ENCODE measurements around the gene PRAMEF11. TPM values are rescaled to one million over a fixed set of nuclear protein-coding genes. Genes with fewer than 3 reads are reported as not detected.

PRAMEF11 gene
- total RNA-seq, 2 donors from 2014 or later = not detected

- H3K36me3 ChIP-seq = no peaks in the 10 kb centered on the region
- no peaks in the 10 kb centered on the region for H3K4me1 ChIP-seq
- no peak for TF ChIP-seq CTCF (IDR thresholded peaks at IDR 0.05)
- H3K9me3 ChIP-seq = peaks cover 0 to 6% of the 10 kb centered on the region in 2 donors
- no peak overlapping the region for H3K4me3 ChIP-seq
- DNase-seq (ENCODE audit: low spot score) = no peak
- H3K27me3 ChIP-seq = no peaks in the 10 kb centered on the region
- no peak overlapping the region for H3K27ac ChIP-seq
Measured at GRCh38 chr1:12778907-12779306, 52.3 kb downstream of the PRAMEF11 start.

- Histone ChIP-seq H3K4me3 (no peak overlapping the region), H3K4me1 (no peaks in the 10 kb centered on the region), H3K27ac (no peak overlapping the region), H3K9me3 (peaks cover 0 to under 1% of the 10 kb centered on the region in 2 donors), H3K36me3 (no peaks in the 10 kb centered on the region), H3K27me3 (no peaks in the 10 kb centered on the region)
- DNase-seq (ENCODE audit: low spot score) = peak; percentile 16
- no peak for TF ChIP-seq CTCF (IDR thresholded peaks at IDR 0.05)
Measured at GRCh38 chr1:12778061-12778460, 53.1 kb downstream of the PRAMEF11 start.

- DNase-seq (ENCODE audit: low spot score) = peak; percentile 48
- Histone ChIP-seq H3K36me3 (no peaks in the 10 kb centered on the region), H3K9me3 (no peaks in the 10 kb centered on the region), H3K4me1 (no peaks in the 10 kb centered on the region), H3K27ac (no peak overlapping the region), H3K27me3 (no peaks in the 10 kb centered on the region), H3K4me3 (no peak overlapping the region)
- no peak for TF ChIP-seq CTCF (IDR thresholded peaks at IDR 0.05)
Measured at GRCh38 chr1:12776801-12777557, 54.2 kb downstream of the PRAMEF11 start.

- Histone ChIP-seq H3K9me3 (no peaks in the 10 kb centered on the region), H3K27me3 (no peaks in the 10 kb centered on the region), H3K4me3 (no peak overlapping the region), H3K27ac (no peak overlapping the region), H3K4me1 (no peaks in the 10 kb centered on the region), H3K36me3 (no peaks in the 10 kb centered on the region)
- peak; percentile 38 for DNase-seq (ENCODE audit: low spot score)
- no peak for TF ChIP-seq CTCF (IDR thresholded peaks at IDR 0.05)
Measured at GRCh38 chr1:12775443-12775842, 55.8 kb downstream of the PRAMEF11 start.

- H3K4me3 ChIP-seq = no peak overlapping the region
- H3K27ac ChIP-seq = no peak overlapping the region
- no peaks in the 10 kb centered on the region for H3K27me3 ChIP-seq
- H3K36me3 ChIP-seq = no peaks in the 10 kb centered on the region
- peak; percentile 38 for DNase-seq (ENCODE audit: low spot score)
- H3K4me1 ChIP-seq = no peaks in the 10 kb centered on the region
- H3K9me3 ChIP-seq = no peaks in the 10 kb centered on the region
- TF ChIP-seq CTCF (IDR thresholded peaks at IDR 0.05) = no peak
Measured at GRCh38 chr1:12774801-12775345, 56.3 kb downstream of the PRAMEF11 start.

Other genes starting within 250 kb of the PRAMEF11 start
- gene DHRS3, start 213.2 kb downstream of the PRAMEF11 start, total RNA-seq = 10 to 100 TPM; 50.4 to 78.9 TPM
- not detected for gene AADACL4, start 187.3 kb downstream of the PRAMEF11 start, total RNA-seq
- not detected for gene AADACL3, start 115.3 kb downstream of the PRAMEF11 start, total RNA-seq
- not detected for gene CFAP107, start 85.2 kb downstream of the PRAMEF11 start, total RNA-seq
- not detected for gene PRAMEF12, start 57.7 kb downstream of the PRAMEF11 start, total RNA-seq
- gene PRAMEF1, start 40.0 kb downstream of the PRAMEF11 start, total RNA-seq = not detected
- gene HNRNPCL1, start 17.3 kb upstream of the PRAMEF11 start, total RNA-seq = not detected
- not detected for gene PRAMEF2, start 25.7 kb upstream of the PRAMEF11 start, total RNA-seq
- not detected for gene PRAMEF4, start 54.8 kb upstream of the PRAMEF11 start, total RNA-seq
- gene PRAMEF10, start 66.9 kb upstream of the PRAMEF11 start, total RNA-seq = not detected
- gene PRAMEF7, start 85.2 kb upstream of the PRAMEF11 start, total RNA-seq = not detected
- gene PRAMEF6, start 116.2 kb upstream of the PRAMEF11 start, total RNA-seq = not detected
- gene PRAMEF27, start 225.2 kb upstream of the PRAMEF11 start, total RNA-seq = not detected
- not detected for gene HNRNPCL3, start 229.4 kb upstream of the PRAMEF11 start, total RNA-seq
- not detected for gene PRAMEF25, start 239.4 kb upstream of the PRAMEF11 start, total RNA-seq

Measured in right atrium auricular region (tissue), 2 donors.